Neuronal stem cell (in vitro differentiated cells): ENCODE measurements around the gene POLR3H.

ENCODE experiments used
- DNase-seq: peaks from one replicate; pipeline ENCODE4 v3.0.0-alpha.2; 2013; ENCODE audit warnings: low spot score
- H2AFZ ChIP-seq: one replicate; pipeline ENCODE4 v1.6.1; 2013; ENCODE audit warnings: mild to moderate bottlenecking, low read length, inconsistent platforms
- H2AK5ac ChIP-seq: 2 replicates; pipeline ENCODE4 v1.6.1; 2013; ENCODE audit warnings: low read depth, mild to moderate bottlenecking, inconsistent platforms, low read length, moderate library complexity, mixed read lengths
- H2BK120ac ChIP-seq: 2 replicates; pipeline ENCODE4 v1.6.1; 2013; ENCODE audit warnings: low read depth, mild to moderate bottlenecking, inconsistent platforms, low read length, moderate library complexity, mixed read lengths
- H2BK12ac ChIP-seq: one replicate; pipeline ENCODE4 v1.6.1; 2013; ENCODE audit warnings: low read length, inconsistent platforms
- H2BK15ac ChIP-seq: 2 replicates; pipeline ENCODE4 v1.6.1; 2013; ENCODE audit warnings: mild to moderate bottlenecking, low read length, inconsistent platforms, mixed read lengths
- H2BK5ac ChIP-seq: one replicate; pipeline ENCODE4 v1.6.1; 2013; ENCODE audit warnings: inconsistent platforms, mild to moderate bottlenecking, low read length, moderate library complexity
- H3K14ac ChIP-seq: one replicate; pipeline ENCODE4 v1.6.1; 2013; ENCODE audit warnings: low read length, inconsistent platforms
- H3K18ac ChIP-seq: 2 replicates; pipeline ENCODE4 v1.6.1; 2013; ENCODE audit warnings: low read length, inconsistent platforms
- H3K23ac ChIP-seq: 2 replicates; pipeline ENCODE4 v1.6.1; 2013; ENCODE audit warnings: low read depth, mild to moderate bottlenecking, mixed read lengths, low read length, inconsistent platforms; ENCODE audit not compliant: poor library complexity
- H3K27ac ChIP-seq: replicated peaks from 3 replicates; pipeline ENCODE4 v1.5.1; 2013; ENCODE audit warnings: low read length, inconsistent platforms
- H3K27me3 ChIP-seq, 3 experiments: 2 replicates each; pipeline ENCODE4 v1.6.1; 2013; ENCODE audit warnings: low read length in 3 of 3, mild to moderate bottlenecking in 2 of 3, inconsistent platforms in 1 of 3, low read depth in 1 of 3, mixed read lengths in 1 of 3, moderate library complexity in 1 of 3; ENCODE audit not compliant: control insufficient read depth in 3 of 3, insufficient read depth in 3 of 3
- H3K36me3 ChIP-seq, 2 donors: replicated peaks in 1 of 2; 2 replicates each; pipeline ENCODE4 v1.6.1; 2013; ENCODE audit warnings: low read length in 2 of 2; ENCODE audit not compliant: control insufficient read depth in 2 of 2, insufficient read depth in 2 of 2
- H3K4ac ChIP-seq: 2 replicates; pipeline ENCODE4 v1.6.1; 2013; ENCODE audit warnings: inconsistent platforms, mild to moderate bottlenecking, low read length, moderate library complexity
- H3K4me1 ChIP-seq, 2 donors: 1 replicate in 1 of 2; 2 replicates in 1 of 2; pipeline ENCODE4 v1.6.1; 2013; ENCODE audit warnings: low read length in 2 of 2, low read depth in 1 of 2; ENCODE audit not compliant: control insufficient read depth in 2 of 2, insufficient read depth in 1 of 2
- H3K4me2 ChIP-seq: one replicate; pipeline ENCODE4 v1.6.1; 2013; ENCODE audit warnings: mild to moderate bottlenecking, low read length, inconsistent platforms; ENCODE audit not compliant: insufficient read depth, poor library complexity, severe bottlenecking
- H3K4me3 ChIP-seq, 2 donors: 2 replicates each; pipeline ENCODE4 v1.5.1; 2013; ENCODE audit warnings: low read length in 2 of 2, mild to moderate bottlenecking in 2 of 2, inconsistent platforms in 1 of 2, moderate library complexity in 1 of 2
- H3K79me1 ChIP-seq: one replicate; pipeline ENCODE4 v1.6.1; 2013; ENCODE audit warnings: low read depth, mild to moderate bottlenecking, inconsistent platforms, low read length, moderate library complexity
- H3K9ac ChIP-seq: one replicate; pipeline ENCODE4 v1.6.1; 2013; ENCODE audit warnings: mild to moderate bottlenecking, low read depth, low read length, inconsistent platforms; ENCODE audit not compliant: poor library complexity
- H3K9me3 ChIP-seq, 2 donors: replicated peaks in 1 of 2; 2 replicates each; pipeline versions ENCODE3 to v1.6.1; 2013; ENCODE audit warnings: low read length in 2 of 2, mild to moderate bottlenecking in 2 of 2, inconsistent platforms in 1 of 2, low read depth in 1 of 2, mixed read lengths in 1 of 2, moderate library complexity in 1 of 2; ENCODE audit not compliant: control insufficient read depth in 2 of 2, insufficient read depth in 1 of 2
- H4K8ac ChIP-seq: one replicate; pipeline ENCODE4 v1.6.1; 2013; ENCODE audit warnings: low read depth, mild to moderate bottlenecking, inconsistent platforms, low read length, moderate library complexity
- H4K91ac ChIP-seq: one replicate; pipeline ENCODE4 v1.6.1; 2013; ENCODE audit warnings: low read length, low read depth, mild to moderate bottlenecking, inconsistent platforms; ENCODE audit not compliant: poor library complexity
- WGBS, 2 donors: extraction: QIAGEN DNeasy Blood & Tissue Kit; methylation state at CpG; one replicate each; pipeline ENCODE4 v1.1.7; 2013; ENCODE audit warnings: missing lambda C conversion rate in 2 of 2, mixed read lengths in 1 of 2; ENCODE audit not compliant: insufficient read length in 2 of 2, insufficient replicate concordance in 1 of 2; ENCODE audit errors: extremely low coverage in 2 of 2; 5-methylcytosine and 5-hydroxymethylcytosine counted together

Gene POLR3H

DNA sequence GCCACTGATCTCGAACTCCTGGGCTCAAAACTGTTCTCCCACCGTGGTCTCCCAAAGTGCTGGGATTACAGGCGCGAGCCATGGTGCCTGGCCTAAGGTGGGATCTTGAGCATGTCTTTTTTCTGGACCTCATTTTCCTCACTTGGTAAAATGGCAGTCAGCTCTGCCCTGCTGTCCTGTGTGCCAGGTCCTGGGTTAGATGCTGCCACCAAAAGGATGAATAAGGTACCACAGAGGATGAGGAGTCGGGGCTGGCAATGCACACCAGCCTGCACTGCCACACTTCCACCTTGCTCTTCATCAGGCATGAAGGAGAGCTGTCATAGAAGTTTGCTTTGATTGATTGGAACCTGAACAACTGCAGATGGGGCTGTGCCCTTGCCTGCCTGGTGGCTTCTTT is 43.1 kb downstream of the POLR3H start:
- H3K4ac ChIP-seq = no peak overlapping the region
- no peak overlapping the region for H2AFZ ChIP-seq
- H4K91ac ChIP-seq = no peak overlapping the region
- no peak overlapping the region for H2BK120ac ChIP-seq
- H3K27ac ChIP-seq = no peak overlapping the region
- no peak overlapping the region for H2BK5ac ChIP-seq
- peak overlapping the region; percentile 48 for H3K23ac ChIP-seq
- H4K8ac ChIP-seq = no peak overlapping the region
- H3K9ac ChIP-seq = no peak overlapping the region
- H3K4me1 ChIP-seq = no peaks in the 10 kb centered on the region
- no peak overlapping the region for H3K18ac ChIP-seq
- no peak overlapping the region for H3K4me2 ChIP-seq
- peaks cover 15 to 57% of the 10 kb centered on the region in 2 donors for H3K36me3 ChIP-seq
- DNase-seq = no peak
- H3K14ac ChIP-seq = no peak overlapping the region
- no peak overlapping the region for H2BK12ac ChIP-seq
- no peak overlapping the region for H2AK5ac ChIP-seq
- no peak overlapping the region for H3K4me3 ChIP-seq
- H2BK15ac ChIP-seq = no peak overlapping the region
- no CpG with 5 or more reads among the region's 5 CpGs for WGBS, 2 donors
- peaks cover 7% of the 10 kb centered on the region for H3K79me1 ChIP-seq
- no peaks in the 10 kb centered on the region for H3K27me3 ChIP-seq
- no peaks in the 10 kb centered on the region for H3K9me3 ChIP-seq

GRCh38 chr22:41500303-41500702 is 44.0 kb downstream of the POLR3H start:
- Histone ChIP-seq H3K27ac (no peak overlapping the region), H2AK5ac (no peak overlapping the region), H3K27me3 (no peaks in the 10 kb centered on the region), H2BK15ac (no peak overlapping the region), H3K4me1 (no peaks in the 10 kb centered on the region), H2BK120ac (no peak overlapping the region), H3K79me1 (peaks cover 7% of the 10 kb centered on the region), H3K36me3 (peaks cover 15 to 51% of the 10 kb centered on the region in 2 donors), H4K91ac (no peak overlapping the region), H3K9me3 (peaks cover 0 to under 1% of the 10 kb centered on the region in 2 donors), H3K4ac (no peak overlapping the region), H3K14ac (no peak overlapping the region), H3K4me2 (no peak overlapping the region), H3K18ac (no peak overlapping the region), H3K4me3 (no peak overlapping the region), H2AFZ (no peak overlapping the region), H2BK12ac (no peak overlapping the region), H3K23ac (no peak overlapping the region), H2BK5ac (no peak overlapping the region), H3K9ac (no peak overlapping the region), H4K8ac (no peak overlapping the region)
- WGBS, 2 donors = no CpG with 5 or more reads among the region's 7 CpGs
- no peak for DNase-seq

- H3K27ac ChIP-seq = no peak overlapping the region
- H3K4me1 ChIP-seq = no peaks in the 10 kb centered on the region
- peaks cover 7% of the 10 kb centered on the region for H3K79me1 ChIP-seq
- no peaks in the 10 kb centered on the region for H3K27me3 ChIP-seq
- no peak overlapping the region for H3K4me2 ChIP-seq
- no peak overlapping the region for H2BK15ac ChIP-seq
- H4K8ac ChIP-seq = no peak overlapping the region
- H3K4ac ChIP-seq = no peak overlapping the region
- no peak overlapping the region for H3K18ac ChIP-seq
- peaks cover 0 to 2% of the 10 kb centered on the region in 2 donors for H3K9me3 ChIP-seq
- no peak for DNase-seq
- H2BK5ac ChIP-seq = no peak overlapping the region
- H2BK12ac ChIP-seq = peak overlapping the region; percentile 30
- no peak overlapping the region for H3K14ac ChIP-seq
- no peak overlapping the region for H2AK5ac ChIP-seq
- H4K91ac ChIP-seq = no peak overlapping the region
- no peak overlapping the region for H3K23ac ChIP-seq
- no peak overlapping the region for H3K9ac ChIP-seq
- no CpG with 5 or more reads among the region's 10 CpGs for WGBS, 2 donors
- H3K36me3 ChIP-seq = peaks cover 14 to 45% of the 10 kb centered on the region in 2 donors
- no peak overlapping the region for H2AFZ ChIP-seq
- no peak overlapping the region for H2BK120ac ChIP-seq
- H3K4me3 ChIP-seq = no peak overlapping the region
Observed at GRCh38 chr22:41499624-41500280, 44.5 kb downstream of the POLR3H start.

GRCh38 chr22:41498303-41498835 is 45.9 kb downstream of the POLR3H start:
- Histone ChIP-seq H2AFZ (no peak overlapping the region), H3K4me2 (no peak overlapping the region), H3K4ac (no peak overlapping the region), H3K9ac (no peak overlapping the region), H3K27me3 (no peaks in the 10 kb centered on the region), H3K27ac (no peak overlapping the region), H3K14ac (no peak overlapping the region), H2BK120ac (no peak overlapping the region), H3K4me1 (no peaks in the 10 kb centered on the region), H3K4me3 (no peak overlapping the region), H2AK5ac (no peak overlapping the region), H4K91ac (no peak overlapping the region), H2BK5ac (no peak overlapping the region), H3K18ac (no peak overlapping the region), H3K79me1 (peaks cover 7% of the 10 kb centered on the region), H3K36me3 (peaks cover 15 to 32% of the 10 kb centered on the region in 2 donors), H3K9me3 (peaks cover 0 to 2% of the 10 kb centered on the region in 2 donors), H3K23ac (no peak overlapping the region), H2BK15ac (no peak overlapping the region), H2BK12ac (no peak overlapping the region), H4K8ac (no peak overlapping the region)
- no peak for DNase-seq
- WGBS, 2 donors = no CpG with 5 or more reads among the region's 6 CpGs
